Measurements from ENCODE around the gene CSPG5.

The CSPG5 gene

GRCh38 chr3:47578691-47579632 lies at the start of gene CSPG5:
CSPG5 (minus strand) TSS chr3:47578865; CDS start chr3:47578693, 172 bp downstream.
- DNase-seq: no peak

GRCh38 chr3:47628426-47628825 lies 49.8 kb upstream of the CSPG5 start:
- DNase-seq: no peak

- no peak for DNase-seq
Observed at GRCh38 chr3:47622671-47623461, 44.2 kb upstream of the CSPG5 start.

GRCh38 chr3:47617086-47618010 lies 38.7 kb upstream of the CSPG5 start:
- DNase-seq: no peak

GRCh38 chr3:47614788-47615187 lies 36.1 kb upstream of the CSPG5 start:
- DNase-seq: no peak

GRCh38 chr3:47613722-47614121 lies 35.1 kb upstream of the CSPG5 start:
- no peak for DNase-seq

- DNase-seq: no peak
Observed at GRCh38 chr3:47612879-47613278, 34.2 kb upstream of the CSPG5 start.

GRCh38 chr3:47612178-47612577 lies 33.5 kb upstream of the CSPG5 start:
- DNase-seq: no peak

- no peak for DNase-seq
Observed at GRCh38 chr3:47611576-47611975, 32.9 kb upstream of the CSPG5 start.

- DNase-seq: no peak
Observed at GRCh38 chr3:47610583-47610982, 31.9 kb upstream of the CSPG5 start.

GRCh38 chr3:47607335-47607734 lies 28.7 kb upstream of the CSPG5 start:
- no peak for DNase-seq

- DNase-seq: no peak
Observed at GRCh38 chr3:47606165-47606564, 27.5 kb upstream of the CSPG5 start.

GRCh38 chr3:47605652-47606051 lies 27.0 kb upstream of the CSPG5 start:
- no peak for DNase-seq

GRCh38 chr3:47604145-47604544 lies 25.5 kb upstream of the CSPG5 start:
- no peak for DNase-seq

GRCh38 chr3:47603332-47603731 lies 24.7 kb upstream of the CSPG5 start:
- DNase-seq: no peak

- DNase-seq: no peak
Observed at GRCh38 chr3:47601281-47601680, 22.6 kb upstream of the CSPG5 start.

GRCh38 chr3:47594792-47595191 lies 16.1 kb upstream of the CSPG5 start:
- DNase-seq: no peak

GRCh38 chr3:47592066-47592795 lies 13.6 kb upstream of the CSPG5 start:
- DNase-seq: no peak

GRCh38 chr3:47590216-47590615 lies 11.6 kb upstream of the CSPG5 start:
- DNase-seq: no peak

GRCh38 chr3:47588587-47588986 lies 9.9 kb upstream of the CSPG5 start:
- DNase-seq: no peak

GRCh38 chr3:47588053-47588452 lies 9.4 kb upstream of the CSPG5 start:
- DNase-seq: no peak

- DNase-seq: no peak
Observed at GRCh38 chr3:47586746-47587145, 8.1 kb upstream of the CSPG5 start.

Data from KG1 (cell line).